Measurements from ENCODE around the gene OMA1.
A peak's percentile ranks its signal among the peaks of the same experiment; 100 is the strongest.
"Not testable (repeated sequence)": the region's sequence is repeated elsewhere in the genome, so short reads cannot be mapped to it uniquely, and the experiment has no call there.

OMA1 gene

DNA sequence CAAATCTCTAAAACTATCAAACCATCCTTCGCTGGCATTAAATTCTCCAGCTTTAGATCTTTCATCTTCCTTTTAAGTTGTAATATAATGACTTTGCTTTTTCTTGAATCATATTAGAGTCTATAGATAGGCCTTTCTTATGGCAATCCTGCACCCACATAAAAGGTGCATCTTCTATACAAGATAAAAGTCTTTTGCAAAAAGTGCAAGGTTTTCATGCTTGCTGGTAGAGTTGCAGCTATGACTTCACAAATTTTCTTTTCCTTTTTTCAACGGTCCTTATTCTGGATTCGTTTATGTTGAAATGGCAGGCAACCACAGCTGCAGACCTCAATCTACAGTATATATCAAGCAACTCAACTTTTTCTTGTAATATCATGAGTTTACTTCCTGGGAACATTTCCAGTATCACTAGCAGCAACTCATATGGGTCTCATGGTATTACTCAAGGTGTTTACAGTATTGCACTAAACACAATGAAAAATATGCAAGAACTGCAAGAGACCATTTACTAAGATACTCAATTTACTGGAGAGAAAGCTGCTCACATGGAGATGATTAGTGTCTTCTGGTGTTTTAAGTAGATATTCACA is 22.1 kb downstream of the OMA1 start:
- no peak for DNase-seq

DNA sequence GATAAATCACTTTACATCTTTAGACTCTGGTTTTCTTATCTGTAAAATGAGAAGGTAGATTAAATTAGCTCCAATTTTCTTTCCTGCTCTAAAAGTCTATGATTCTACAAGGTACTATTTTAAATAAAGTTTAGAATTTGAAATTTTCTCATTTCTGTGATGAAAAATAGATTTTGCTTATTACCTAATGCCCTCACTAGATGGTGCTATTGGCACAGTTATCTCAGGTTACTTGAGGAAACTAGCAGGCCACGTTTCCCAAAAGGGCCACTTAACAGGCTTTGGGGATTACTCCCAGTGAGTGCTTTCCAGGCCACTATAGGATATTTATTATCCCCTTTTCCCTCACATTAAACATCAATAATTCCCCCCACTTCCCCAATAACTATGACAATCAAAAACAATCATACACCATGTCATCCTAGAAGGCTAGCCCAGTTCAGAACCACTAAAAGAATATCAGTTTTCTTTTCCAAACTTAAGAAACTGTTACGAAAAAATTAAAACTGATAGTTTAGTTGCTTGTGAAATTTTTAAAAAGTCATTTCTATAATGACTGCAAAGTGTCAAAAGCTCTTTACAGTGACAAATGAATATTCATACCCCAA is 30.6 kb downstream of the OMA1 start:
- DNase-seq, result peak; percentile 33

DNA sequence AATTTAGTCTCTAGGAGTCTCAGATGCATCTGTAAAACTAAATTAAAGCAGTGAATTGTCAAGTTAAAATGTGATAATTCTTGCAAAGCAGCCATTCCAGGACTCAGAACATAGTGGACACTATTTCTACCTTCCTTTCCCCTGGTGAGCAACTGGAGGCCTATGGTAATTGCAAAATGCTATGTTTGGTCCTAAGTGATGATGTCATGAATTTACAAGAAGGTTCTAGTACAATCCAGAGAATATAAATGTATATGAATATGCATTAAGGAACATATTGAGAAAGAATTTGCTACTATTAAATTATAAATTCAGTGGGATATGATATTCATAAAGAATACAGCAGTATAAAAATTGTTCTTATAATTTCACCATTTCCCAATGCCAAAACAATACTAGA is 32.6 kb downstream of the OMA1 start:
- no peak for DNase-seq

DNA sequence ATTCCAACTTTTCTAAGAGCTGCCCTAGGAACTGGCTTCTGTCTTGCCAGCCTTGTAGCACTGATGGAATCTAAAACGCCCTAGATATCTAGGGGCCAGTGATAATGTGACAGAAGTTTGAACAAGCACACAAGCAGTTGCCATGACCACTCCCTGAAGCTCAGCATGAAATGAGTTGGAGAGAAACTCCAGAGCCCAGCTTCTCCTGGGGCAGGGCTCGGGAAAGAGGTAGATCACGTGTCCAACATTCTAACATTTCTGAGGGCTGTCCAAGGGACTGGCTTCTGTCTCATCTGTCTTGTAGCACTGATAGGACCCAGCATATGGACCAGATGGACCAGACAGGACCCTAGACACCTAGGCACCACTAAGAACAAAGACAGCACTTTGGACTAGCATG is 37.9 kb downstream of the OMA1 start:
- DNase-seq, result no peak

DNA sequence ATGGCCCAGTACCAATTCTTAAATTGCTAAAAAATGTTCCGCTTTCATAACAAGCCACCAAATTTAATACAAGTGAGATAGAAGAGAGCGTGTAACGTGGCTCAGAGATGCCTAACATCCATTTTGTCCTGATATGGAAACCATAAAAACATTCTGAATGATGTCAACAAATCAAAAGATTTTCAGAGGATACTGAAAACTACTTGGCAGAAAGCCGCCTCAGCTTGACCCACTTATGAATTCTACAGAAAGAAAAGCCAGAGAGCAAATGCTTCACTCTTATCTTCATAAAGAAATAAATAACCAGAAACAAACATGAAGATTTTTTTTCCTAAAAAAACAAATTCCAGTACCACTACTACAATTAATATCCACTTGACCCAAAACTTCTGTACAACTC is 41.2 kb downstream of the OMA1 start:
- no peak for DNase-seq

DNA sequence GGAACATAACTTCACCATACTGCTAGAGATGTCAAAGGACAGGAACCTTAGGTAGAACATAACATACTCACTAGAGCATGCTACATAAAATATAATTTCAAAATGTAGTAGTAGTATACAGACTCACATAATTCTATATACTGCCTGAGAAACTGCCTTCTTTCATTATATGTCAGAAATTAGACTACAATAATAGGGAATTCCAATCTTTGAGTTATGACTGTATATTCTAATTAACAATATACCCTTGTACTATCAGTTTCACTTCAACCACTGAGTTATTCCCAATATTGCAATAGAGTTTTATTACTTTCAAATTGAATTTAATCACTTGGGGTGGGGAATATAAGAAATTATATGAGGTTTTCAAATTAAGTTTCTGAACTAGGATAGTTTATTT is 44.0 kb downstream of the OMA1 start:
- no peak for DNase-seq

DNA sequence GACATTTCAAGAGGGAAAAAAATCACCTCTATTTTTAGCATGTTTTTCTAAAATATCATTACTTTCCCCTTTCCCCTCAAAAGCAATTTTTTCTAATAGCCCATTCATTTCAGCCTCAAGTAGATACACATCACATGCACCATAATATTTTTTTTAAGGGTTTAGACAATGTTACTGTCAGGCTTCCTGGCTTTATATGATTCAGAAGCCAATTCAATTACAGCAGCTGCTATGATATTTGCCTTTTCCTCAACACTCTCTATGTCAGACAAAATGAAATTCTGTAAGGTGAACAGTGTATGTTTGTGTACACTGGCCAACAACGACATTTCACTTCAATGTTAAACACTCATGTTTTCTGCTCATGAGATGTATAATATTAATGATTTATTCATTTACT is 46.5 kb downstream of the OMA1 start:
- no peak for DNase-seq

DNA sequence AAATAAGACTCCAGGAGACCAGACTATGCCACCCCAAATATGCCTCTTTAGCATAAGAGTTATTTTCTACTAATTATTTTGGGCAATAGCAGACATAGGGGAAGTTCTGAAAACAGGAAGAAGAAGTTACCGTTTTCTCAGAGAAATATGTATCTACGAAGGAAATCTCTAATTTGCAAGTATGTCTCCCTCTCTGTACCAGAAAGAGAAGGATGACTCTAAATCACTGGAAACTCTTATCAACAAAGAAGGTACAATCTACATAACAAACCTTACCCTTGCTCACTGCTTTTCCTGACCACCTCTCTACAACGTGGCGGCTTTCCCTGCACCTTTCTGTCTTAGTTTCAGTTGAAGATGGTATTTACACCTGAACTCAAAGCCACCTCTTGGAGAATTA is 49.0 kb downstream of the OMA1 start:
- no peak for DNase-seq

DNA sequence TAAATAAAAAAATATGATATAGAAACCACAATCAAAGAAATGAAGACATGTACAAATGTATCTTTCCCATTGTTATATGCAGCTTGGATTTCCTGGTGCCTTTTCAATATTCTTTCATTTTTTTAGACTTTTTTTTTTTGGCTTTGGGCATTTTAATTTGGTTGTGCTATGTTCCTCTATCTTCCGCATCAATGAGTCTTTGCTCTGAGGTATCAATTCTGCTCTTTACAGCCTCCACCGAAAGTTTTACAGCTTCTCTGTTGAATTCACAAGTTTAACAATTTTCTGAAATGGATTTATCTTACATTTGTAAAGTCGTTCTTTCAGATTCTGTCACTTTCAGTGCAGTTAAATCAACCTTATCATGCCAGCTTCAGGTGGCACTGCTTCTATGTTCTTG is 50.5 kb downstream of the OMA1 start:
- DNase-seq, result no peak

DNA sequence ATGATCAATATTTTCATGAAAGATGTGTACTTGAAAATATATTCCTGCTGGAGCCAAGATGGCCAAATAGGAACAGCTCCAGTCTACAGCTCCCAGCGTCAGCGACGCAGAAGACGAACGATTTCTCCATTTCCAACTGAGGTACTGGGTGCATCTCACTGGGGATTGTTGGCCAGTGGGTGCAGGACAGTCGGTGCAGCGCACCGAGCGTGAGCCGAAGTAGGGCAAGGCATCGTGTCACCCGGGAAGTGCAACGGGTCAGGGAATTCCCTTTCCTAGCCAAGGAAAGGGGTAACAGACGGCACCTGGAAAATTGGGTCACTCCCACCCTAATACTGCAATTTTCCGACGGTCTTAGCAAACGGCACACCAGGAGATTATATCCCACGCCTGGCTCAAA is 57.6 kb downstream of the OMA1 start:
- DNase-seq, result not testable (repeated sequence)

DNA sequence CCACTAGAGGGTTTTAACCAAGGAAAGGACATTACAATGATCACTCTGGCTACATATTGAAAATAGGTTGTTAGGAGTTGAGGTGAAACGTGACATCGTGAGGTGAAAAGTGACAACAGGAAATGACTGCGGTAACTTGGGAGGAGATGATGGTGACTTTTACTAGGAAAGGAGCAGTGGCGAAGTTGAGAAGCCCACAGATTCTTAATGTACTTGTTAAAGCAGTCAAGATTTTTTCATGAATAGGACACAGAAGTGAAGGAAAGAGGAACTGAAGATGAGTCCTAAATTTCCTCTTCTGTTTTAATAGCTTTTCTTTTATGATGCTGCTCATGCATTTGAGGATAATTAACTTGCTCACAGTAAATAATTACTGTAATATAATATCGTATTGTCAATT is 59.5 kb downstream of the OMA1 start:
- DNase-seq, result no peak

DNA sequence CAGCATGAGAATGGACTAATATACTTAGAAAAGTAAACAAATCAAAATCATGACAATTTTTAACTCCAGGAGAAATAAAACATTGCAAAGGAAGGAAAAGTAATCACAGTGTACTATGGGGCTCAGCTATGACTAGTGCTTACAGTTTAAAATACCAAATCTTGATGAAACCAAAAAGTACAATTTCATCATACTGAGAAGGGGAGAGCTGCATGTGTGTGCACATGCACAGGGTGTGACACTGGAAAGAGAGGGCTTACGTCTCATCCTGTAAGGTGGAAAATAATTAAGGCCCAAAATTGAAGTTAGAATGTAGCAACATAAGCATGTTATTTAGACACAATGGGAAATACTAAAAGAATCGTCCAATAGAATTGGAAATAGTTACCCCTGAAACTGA is 64.6 kb downstream of the OMA1 start:
- no peak for DNase-seq

DNA sequence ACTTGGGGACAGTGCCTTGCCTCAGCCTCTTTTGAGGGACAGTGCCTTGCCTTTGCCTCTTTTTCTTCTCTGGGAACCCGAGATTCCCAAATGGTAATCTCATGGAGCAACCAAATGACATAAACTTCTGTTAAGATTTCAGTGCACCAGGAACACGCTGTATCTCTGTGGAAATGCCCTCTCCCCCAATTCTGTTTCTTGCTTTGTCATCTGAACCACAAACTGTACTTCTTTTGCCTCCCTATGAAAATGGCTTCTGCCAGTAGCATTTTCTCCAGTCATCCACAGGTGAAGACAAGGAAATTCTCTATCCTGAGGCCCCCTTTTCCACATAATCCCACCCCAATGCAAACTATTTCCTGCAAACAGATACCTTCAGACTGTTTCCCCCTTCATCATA is 66.3 kb downstream of the OMA1 start:
- no peak for DNase-seq

DNA sequence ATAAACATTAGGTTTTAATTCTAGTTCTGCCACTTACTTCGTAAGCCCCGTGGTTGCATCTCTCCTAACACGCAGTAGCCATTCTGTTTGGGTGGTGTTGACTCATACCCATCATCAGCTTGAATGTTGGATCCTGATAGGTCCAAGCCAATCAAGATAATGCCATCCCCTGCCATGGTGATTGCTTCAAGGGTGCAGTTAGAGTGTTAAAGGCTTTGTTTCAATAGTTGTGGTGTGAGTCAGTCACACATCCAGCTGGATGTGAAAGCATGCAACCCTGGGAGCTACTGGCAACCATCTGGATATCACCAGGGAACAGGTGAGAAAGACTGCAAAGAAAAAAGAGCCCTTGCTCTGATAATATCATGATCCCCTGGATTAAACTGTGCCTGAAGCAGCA is 69.1 kb downstream of the OMA1 start:
- DNase-seq, result no peak

DNA sequence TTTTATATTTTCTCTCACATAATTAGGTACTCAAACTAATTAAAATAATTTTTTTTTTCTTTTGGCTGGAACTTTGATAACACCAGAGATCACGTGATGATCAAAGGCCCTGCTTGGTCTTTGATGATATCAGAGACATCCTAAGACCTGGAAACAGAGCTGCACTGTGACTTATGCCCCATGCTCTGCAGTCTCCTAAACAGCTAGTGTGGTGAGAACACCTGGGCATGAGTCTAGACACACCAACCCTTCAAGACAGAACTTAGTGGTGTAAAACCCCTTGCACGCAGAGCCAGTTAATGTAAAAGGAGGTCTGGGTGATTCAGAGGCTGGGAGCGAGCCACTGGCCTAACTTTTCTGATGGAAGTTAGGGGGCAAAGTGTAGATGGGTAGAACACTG is 70.3 kb downstream of the OMA1 start:
- no peak for DNase-seq

DNA sequence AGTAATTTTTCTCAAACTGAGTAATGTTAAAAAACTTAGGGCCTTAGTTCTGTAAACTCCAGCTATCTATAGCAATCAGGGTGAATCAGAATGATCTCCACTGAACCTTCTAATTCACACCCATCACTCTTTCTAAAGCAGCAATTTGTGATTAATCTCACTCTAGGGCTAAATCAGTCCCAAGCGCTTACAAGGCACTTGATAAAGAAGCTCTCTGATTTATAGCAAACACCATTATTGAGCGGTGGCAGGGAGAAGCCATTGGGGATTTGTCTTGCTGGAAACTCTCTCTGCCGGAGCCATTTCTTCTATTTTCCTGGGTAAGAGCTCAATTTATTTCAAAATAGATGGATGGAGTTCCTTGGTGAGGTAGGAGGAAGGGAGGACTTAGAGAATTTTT is 77.0 kb downstream of the OMA1 start:
- DNase-seq, result no peak

DNA sequence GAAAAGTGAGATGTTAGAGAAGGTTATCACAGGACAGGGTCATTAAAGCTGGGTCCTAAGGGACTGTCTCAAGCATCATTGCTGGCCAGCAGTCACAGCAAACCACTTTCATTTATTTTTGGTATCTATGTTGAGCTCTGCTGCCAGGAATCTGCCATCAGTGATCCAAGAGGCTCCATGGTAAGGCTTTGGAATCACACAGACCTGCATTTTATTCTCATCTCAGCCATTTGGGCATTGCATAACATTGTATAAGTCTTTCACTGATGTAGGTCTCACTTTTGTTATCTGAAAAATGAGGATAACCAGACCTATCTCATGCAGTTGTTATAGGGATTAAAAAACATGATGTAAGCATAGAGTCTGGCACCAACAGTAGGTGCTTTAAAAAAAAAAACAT is 77.5 kb downstream of the OMA1 start:
- DNase-seq, result no peak

DNA sequence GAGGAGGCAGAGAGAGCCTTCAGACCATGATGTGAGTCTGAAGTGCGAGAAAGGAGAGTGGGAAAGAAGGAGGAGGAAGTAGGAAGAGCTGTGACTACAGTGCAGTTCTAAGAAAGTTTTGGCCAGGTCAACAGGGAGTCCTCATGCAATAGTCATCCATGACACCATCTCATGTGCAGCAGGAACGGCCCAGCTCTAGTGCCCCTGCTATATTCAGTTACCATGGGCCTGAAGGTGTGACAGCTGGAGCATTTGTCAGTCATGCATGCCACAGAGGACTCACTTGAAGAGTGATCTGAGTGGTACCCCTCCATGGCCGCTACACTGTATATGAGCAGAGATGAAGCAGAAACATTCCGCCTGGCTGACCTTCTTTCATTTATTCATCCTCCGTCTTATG is 77.9 kb downstream of the OMA1 start:
- DNase-seq, result no peak

DNA sequence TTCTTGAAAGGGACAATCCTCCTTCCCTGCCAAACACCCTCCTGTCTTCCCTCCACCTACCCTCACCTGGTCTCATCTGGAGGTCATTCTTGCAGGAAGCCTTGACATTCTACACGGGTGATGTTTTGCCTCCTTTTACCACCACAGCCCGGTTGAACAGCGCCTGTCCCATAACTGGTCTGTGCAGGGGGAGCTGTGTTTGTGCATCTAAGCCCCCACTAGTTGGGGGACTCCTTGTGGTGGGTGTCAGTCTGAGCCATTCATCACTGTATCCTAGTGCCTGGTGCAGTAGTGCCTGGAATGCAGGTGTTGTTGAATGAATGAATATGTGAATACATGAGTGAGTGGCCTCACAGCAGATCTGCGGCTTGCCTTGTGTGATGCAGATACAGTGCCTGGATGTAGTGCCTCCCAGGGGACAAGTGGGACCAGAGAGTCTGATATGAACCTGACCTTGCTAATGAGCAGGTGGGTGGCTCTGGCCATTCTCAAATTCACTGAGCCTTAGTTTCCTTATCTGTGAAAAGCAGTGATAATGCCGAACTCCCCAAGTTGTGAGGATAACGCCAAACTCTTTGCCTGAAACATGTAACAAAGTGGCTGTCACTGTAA is 79.8 kb downstream of the OMA1 start:
- DNase-seq, result no peak

DNA sequence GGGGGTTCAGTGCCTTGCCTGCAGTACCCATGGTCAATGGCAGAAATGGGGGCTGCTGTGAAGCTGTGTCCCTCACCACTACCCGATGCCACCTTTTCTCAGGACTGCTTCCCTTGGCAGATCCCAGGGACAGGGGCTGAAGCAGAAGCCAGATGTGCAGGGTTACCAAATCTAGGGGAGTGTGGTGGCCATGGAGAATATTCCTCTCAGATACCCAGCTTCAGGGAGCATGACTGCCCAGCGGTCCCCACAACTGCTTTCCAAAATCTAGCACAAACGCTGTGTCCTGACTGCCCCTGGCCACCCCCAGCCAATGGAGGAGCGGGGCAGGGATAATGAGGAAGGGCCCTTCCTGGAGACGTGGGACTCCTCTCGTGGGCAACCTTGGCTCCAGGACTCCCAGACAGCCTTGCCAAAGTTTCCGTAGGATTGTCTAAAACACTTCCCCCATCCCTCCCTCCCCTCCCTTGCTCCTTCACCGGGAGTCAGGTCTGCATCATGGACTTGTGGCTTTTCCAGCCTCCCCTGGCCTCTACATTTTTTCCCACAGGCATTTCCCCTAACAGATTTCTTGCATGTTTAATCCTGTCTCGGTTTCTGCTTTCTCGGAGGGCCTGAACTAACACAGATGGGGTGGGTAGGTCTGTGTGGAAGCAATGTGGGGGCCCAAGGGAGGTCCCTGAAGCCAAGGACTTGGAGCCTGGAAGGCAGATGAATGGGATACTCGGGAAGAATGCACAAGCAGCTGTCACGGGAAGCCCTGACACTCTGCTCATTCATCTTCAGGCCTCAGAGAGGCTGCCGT is 80.5 kb downstream of the OMA1 start:
- no peak for DNase-seq

DNA sequence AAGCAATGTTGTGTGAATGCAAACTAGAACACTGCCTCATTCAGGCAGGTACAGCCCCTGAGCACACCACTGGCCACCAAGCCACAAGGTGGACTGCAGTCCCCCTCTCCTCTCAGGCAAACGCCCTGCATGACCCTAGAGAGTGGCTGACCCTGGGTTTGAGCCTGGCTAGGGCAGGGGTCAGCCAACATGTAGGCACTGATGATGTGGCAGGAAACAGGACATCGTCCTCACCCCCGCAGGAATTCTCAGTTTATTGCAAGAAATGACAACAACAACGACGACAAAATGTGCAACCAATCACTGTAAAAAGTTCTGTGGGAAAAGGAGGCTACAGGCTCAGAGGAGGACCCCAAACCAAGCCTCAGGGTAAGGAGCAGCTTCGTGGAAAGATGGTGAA is 81.3 kb downstream of the OMA1 start:
- DNase-seq, result no peak

DNA sequence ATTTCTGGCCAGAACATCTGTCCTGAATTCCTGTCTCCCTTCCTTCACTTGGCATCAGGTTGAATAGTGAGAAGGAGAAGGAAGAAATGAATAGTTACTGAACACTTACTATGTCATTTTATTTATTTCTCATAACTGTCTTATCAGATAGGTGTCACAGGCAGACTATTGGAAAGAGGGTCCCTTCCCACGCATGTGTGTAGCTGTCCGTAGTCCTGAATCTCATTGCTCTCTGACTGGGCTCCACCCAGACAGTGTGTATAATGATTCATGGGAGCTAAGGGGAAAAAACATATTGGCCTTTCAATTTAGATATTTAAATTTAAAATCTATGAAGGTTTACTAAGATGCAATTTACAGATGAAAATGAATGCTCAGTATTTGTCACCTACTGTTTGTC is 86.1 kb downstream of the OMA1 start:
- DNase-seq, result no peak

DNA sequence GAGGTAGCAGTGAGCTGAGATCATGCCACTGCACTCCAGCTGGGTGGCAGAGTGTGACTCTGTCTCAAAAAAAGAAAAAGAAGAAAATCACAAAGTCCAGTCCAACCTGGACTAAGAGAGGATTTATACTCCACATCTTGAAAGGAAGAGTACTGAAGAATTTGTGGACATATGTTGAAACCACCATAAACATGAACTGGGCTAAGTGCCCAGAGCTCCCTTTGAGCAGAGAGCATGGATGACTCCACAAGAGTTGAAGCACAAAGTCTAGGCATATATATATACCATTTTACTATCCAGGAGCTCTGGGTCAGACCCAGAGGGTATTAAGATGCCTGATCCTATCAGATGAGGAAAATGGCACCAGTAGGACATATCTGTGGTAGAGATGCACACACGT is 86.6 kb downstream of the OMA1 start:
- no peak for DNase-seq

DNA sequence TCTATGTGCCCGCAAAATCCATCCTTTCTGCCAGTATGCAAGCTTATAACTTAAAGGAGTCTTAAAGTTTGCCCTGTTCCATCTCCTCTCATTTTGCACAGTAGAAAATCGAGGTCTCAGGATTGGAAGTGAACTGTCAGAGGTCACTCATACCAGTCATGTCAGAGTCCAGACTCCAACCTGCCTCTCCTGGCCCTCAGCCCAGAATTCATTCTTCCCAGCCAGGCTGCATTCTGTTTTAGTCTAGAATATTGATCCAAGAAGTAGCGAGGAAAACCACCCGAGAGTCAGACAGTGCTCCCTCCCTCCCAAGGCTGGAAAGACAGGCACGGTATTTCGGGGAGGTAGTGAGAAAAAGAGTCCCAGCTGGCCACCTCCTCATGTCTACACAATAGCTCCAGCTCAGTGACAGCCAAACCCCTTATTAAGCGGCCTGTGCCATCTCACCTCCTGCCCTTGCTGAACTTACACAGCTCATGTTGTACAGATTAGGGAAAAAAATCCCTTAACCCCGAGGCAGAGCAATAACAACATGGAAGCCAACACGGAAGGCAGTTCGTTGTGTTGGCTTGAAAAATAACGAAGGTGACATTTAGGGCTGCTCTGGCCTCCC is 89.4 kb downstream of the OMA1 start:
- DNase-seq, result no peak

Data from effector CD4-positive, alpha-beta T cell (primary cell).